ENCODE measurements around the gene GABARAP.

GABARAP gene

GRCh38 chr17:7211491-7212273, 30.6 kb downstream of the GABARAP start:
- Histone ChIP-seq H3K27ac (no peak overlapping the region), H3K9me3 (no peaks in the 10 kb centered on the region), H3K4me3 (no peak overlapping the region), H3K27me3 (peaks cover 0 to 49% of the 10 kb centered on the region in 2 donors), H3K4me1 (peaks cover 0 to 33% (median 27%) of the 10 kb centered on the region in 4 donors), H3K36me3 (no peaks in the 10 kb centered on the region)
- intact Hi-C loops (cut with DNase I; ENCODE audit: low total_unique reads): no loop called here
- TF ChIP-seq CTCF (IDR thresholded peaks at IDR 0.05): no peak
- DNase-seq: no peak

GRCh38 chr17:7208754-7209460, 33.3 kb downstream of the GABARAP start:
- peaks cover 0 to 22% (median 11%) of the 10 kb centered on the region in 4 donors for H3K4me1 ChIP-seq
- H3K9me3 ChIP-seq: no peaks in the 10 kb centered on the region
- H3K27ac ChIP-seq: no peak overlapping the region
- intact Hi-C loops (cut with DNase I; ENCODE audit: low total_unique reads): no loop called here
- DNase-seq: no peak
- H3K27me3 ChIP-seq: peaks cover 0 to 43% of the 10 kb centered on the region in 2 donors
- TF ChIP-seq CTCF (IDR thresholded peaks at IDR 0.05): no peak
- no peak overlapping the region for H3K4me3 ChIP-seq
- H3K36me3 ChIP-seq: no peaks in the 10 kb centered on the region

- no peak overlapping the region for H3K4me3 ChIP-seq
- no peak for DNase-seq
- no peak overlapping the region for H3K27ac ChIP-seq
- H3K27me3 ChIP-seq: peaks cover 0 to 43% of the 10 kb centered on the region in 2 donors
- intact Hi-C loops (cut with DNase I; ENCODE audit: low total_unique reads): no loop called here
- no peaks in the 10 kb centered on the region for H3K9me3 ChIP-seq
- TF ChIP-seq CTCF (IDR thresholded peaks at IDR 0.05): no peak
- peaks cover 0 to 18% (median 8%) of the 10 kb centered on the region in 4 donors for H3K4me1 ChIP-seq
- H3K36me3 ChIP-seq: peaks cover 0 to 7% (median 7%) of the 10 kb centered on the region in 3 donors
Observed at GRCh38 chr17:7208027-7208571, 34.1 kb downstream of the GABARAP start.

- no peak for DNase-seq
- Histone ChIP-seq H3K4me3 (no peak overlapping the region), H3K4me1 (peaks cover 0 to 18% (median 8%) of the 10 kb centered on the region in 4 donors), H3K27ac (no peak overlapping the region), H3K36me3 (peaks cover 0 to 15% (median 12%) of the 10 kb centered on the region in 3 donors), H3K27me3 (peaks cover 0 to 42% of the 10 kb centered on the region in 2 donors), H3K9me3 (no peaks in the 10 kb centered on the region)
- no peak for TF ChIP-seq CTCF (IDR thresholded peaks at IDR 0.05)
- intact Hi-C loops (cut with DNase I; ENCODE audit: low total_unique reads): no loop called here
Observed at GRCh38 chr17:7207120-7208001, 34.9 kb downstream of the GABARAP start.

- no peak for TF ChIP-seq CTCF (IDR thresholded peaks at IDR 0.05)
- Histone ChIP-seq H3K4me3 (peak overlapping the region; percentile 53 to 54), H3K4me1 (peaks cover 0 to 18% (median 8%) of the 10 kb centered on the region in 4 donors), H3K27me3 (peaks cover 0 to 24% of the 10 kb centered on the region in 2 donors), H3K27ac (peak overlapping the region; percentile 56 to 58), H3K9me3 (no peaks in the 10 kb centered on the region), H3K36me3 (peaks cover 0 to 24% (median 22%) of the 10 kb centered on the region in 3 donors)
- no peak for DNase-seq
- intact Hi-C loops (cut with DNase I; ENCODE audit: low total_unique reads): no loop called here
Observed at GRCh38 chr17:7205561-7205960, 36.7 kb downstream of the GABARAP start.

Data from tibial artery (tissue), 4 donors.